LNCaP clone FGC (cell line): ENCODE measurements around the gene RIC8A.

Source experiments
- DNase-seq: peaks from one replicate; pipeline ENCODE4 v3.0.0-alpha.2; 2011; ENCODE audit warnings: low read depth
- H3K4me3 ChIP-seq: 2 replicates; pipeline ENCODE4 v1.5.1; 2011; ENCODE audit warnings: mild to moderate bottlenecking, low read depth, low read length, control low read depth
- CTCF ChIP-seq: IDR thresholded peaks from 2 replicates; pipeline ENCODE4 v1.5.1; 2012; ENCODE audit warnings: mild to moderate bottlenecking; ENCODE audit not compliant: control insufficient read depth, insufficient read depth; ENCODE audit errors: extremely low read depth

Gene RIC8A

GRCh38 chr11:252666-253065 lies 45.2 kb downstream of the RIC8A start:
- no peak for DNase-seq
- TF ChIP-seq CTCF: no peak
- H3K4me3 ChIP-seq: no peak overlapping the region

- H3K4me3 ChIP-seq: no peak overlapping the region
- DNase-seq: no peak
- TF ChIP-seq CTCF: no peak
These were observed 45.8 kb downstream of the RIC8A start for GRCh38 chr11:253160-253885.

DNA sequence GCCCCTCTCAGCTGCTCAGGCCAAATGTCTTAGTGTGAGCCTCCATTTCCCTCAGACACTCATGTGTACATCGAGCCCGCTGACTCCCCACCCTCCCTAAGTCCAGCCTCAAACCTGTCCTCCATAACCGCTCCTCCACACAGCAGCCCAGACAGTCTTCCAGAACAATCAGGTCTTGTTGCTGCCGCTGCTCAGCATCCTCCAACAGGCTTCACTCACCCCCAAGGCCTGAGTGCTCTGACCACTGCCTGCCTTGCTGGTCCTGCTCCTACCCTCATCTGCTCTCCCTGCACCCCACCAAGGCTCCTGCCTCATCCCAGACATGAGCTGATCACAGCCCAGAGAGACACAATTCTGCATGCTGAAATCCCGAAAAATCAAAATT lies 46.4 kb downstream of the RIC8A start:
- TF ChIP-seq CTCF: no peak
- DNase-seq: no peak

GRCh38 chr11:255176-255575 lies 47.7 kb downstream of the RIC8A start:
- no peak for DNase-seq
- H3K4me3 ChIP-seq: no peak overlapping the region
- no peak for TF ChIP-seq CTCF

More for the DNA sequence above, 46.4 kb downstream of the RIC8A start:
- H3K4me3 ChIP-seq: no peak overlapping the region

- DNase-seq: no peak
- no peak overlapping the region for H3K4me3 ChIP-seq
- no peak for TF ChIP-seq CTCF
These were observed 48.3 kb downstream of the RIC8A start for GRCh38 chr11:255816-256215.

DNA sequence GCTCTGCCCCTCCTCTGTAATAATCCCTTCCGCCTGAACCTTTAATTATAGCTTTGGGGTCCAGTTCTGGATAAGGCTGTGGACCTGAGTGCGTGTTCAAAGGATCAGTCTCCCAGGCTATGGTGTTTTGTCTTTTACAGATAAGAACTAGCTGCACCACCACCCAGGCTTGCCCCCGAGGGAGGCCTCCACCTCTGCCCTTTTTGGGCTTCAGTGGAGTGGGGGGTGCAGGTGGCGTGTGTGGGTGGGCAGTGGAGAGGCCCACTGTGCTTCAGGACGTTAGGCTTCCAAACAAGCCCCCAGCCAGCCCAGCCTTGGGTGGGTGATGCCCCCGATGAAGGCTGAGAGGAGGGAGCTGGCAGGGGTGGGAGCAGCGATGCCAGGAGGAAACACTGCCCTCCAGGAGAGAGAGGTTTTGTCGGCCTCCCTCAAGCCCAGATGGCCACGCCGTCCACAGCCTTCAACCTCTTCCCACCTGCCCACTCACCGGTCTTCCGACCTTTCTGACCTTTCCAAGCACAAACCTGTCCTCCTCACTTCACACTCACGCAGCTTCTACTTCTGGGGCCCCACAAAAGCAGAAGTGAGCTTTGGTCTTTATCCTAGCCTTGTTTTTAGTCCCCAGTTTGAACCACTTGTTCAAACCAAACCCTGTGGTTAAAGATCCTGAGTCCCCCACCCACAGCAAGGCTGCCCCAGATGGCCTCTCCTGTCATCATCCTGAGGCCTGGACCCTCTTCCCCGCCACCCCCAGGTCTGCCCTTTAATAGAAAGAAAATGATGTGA lies 49.6 kb downstream of the RIC8A start:
- TF ChIP-seq CTCF: no peak
- DNase-seq: no peak

More for the DNA sequence above, 49.6 kb downstream of the RIC8A start:
- H3K4me3 ChIP-seq: no peak overlapping the region
